ENCODE measurements around the gene IL31RA.

DNA sequence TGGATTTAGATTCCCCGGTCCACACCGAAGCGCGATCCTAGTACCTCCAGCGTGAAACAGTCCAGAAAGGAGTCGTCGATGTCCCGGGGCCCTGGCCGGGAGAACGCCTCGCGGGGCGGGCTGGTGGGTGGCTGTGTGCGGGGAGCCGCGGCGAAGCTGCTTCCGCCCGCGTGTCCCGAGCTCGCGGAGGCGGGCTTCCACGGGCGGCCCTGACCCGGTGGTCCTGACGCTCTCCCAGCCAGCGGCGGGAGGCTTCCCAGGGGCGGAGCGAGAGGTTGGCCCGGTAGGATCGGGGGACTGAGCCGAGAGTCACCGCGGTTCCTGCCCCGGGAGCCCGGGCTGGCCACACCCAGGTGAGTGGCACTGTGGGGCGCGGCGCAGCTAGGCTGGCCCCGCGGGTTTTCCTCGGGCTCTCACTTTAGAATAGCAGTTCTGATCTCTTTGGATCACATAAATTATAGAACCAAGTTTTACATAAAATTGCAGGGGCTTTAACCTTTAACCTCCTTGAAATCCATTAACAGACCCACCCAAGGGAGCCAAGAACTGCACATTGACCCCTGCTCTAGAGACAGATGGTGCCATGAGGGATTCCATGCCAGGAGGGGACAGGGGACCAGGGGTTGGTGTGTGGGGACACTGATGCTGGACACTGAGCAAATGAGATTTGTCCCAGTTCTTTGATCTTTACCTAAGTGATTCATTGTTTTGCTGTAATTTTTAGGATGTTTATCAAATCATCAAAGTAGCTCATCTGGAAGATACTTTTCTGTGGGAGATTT lies 29.2 kb upstream of the IL31RA start:
- TF ChIP-seq, protein P1, sequence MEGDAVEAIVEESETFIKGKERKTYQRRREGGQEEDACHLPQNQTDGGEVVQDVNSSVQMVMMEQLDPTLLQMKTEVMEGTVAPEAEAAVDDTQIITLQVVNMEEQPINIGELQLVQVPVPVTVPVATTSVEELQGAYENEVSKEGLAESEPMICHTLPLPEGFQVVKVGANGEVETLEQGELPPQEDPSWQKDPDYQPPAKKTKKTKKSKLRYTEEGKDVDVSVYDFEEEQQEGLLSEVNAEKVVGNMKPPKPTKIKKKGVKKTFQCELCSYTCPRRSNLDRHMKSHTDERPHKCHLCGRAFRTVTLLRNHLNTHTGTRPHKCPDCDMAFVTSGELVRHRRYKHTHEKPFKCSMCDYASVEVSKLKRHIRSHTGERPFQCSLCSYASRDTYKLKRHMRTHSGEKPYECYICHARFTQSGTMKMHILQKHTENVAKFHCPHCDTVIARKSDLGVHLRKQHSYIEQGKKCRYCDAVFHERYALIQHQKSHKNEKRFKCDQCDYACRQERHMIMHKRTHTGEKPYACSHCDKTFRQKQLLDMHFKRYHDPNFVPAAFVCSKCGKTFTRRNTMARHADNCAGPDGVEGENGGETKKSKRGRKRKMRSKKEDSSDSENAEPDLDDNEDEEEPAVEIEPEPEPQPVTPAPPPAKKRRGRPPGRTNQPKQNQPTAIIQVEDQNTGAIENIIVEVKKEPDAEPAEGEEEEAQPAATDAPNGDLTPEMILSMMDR (IDR thresholded peaks at IDR 0.05; ENCODE audit: low read depth, low read length, poor library complexity, severe bottlenecking) = no peak
- no peak for TF ChIP-seq EZH2phosphoT487 (IDR thresholded peaks at IDR 0.05; ENCODE audit: borderline replicate concordance, low read length)
